ENCODE results near the gene ATG16L2.

Gene ATG16L2, protein sequence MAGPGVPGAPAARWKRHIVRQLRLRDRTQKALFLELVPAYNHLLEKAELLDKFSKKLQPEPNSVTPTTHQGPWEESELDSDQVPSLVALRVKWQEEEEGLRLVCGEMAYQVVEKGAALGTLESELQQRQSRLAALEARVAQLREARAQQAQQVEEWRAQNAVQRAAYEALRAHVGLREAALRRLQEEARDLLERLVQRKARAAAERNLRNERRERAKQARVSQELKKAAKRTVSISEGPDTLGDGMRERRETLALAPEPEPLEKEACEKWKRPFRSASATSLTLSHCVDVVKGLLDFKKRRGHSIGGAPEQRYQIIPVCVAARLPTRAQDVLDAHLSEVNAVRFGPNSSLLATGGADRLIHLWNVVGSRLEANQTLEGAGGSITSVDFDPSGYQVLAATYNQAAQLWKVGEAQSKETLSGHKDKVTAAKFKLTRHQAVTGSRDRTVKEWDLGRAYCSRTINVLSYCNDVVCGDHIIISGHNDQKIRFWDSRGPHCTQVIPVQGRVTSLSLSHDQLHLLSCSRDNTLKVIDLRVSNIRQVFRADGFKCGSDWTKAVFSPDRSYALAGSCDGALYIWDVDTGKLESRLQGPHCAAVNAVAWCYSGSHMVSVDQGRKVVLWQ

DNA sequence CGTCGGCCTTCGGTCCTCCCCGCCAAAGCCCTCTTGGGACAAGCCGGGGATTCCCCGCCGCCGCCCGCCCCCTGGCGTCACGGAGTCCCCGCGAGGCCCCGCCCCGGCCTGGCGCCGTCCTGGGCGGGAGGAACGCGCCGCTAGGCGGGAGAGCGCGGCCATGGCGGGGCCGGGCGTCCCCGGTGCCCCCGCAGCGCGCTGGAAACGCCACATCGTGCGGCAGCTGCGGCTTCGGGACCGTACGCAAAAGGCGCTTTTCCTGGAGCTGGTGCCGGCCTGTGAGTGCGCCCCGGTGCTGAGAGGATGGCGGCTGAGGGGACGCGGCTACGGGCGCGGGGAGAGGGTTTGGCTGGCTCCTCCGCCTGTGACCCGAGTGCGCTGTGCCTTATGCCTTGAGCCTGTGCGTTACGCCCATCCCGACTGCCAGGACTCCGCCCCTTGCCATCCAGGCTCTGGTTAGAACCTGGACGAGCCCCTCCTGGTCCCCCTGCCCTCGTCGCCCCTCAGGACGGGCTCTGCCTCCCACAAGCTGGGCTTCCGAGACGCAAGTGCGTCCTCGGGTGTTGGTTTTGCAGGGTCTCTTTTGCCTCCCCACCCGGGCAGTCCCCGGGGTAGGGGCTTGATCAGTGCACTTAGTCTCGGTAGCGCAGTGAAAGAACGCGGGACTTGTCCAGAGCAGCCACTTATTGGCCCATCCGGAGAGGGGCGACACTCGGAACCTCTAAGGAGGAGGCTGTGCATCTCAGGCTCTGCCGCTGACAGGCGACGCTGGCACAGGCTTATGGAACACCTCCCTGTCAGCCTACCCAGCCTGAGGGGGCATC, at the start of gene ATG16L2:
TSS of gene ATG16L2 (plus strand) at position 126 of the 824 bp plus-strand sequence. CDS start at position 161, 35 bp downstream.
- peak within 1 kb of the TSS; percentile 66 for H3K4me3 ChIP-seq (ENCODE audit: severe bottlenecking)
- H3K27me3 ChIP-seq (ENCODE audit: insufficient read depth, poor library complexity, severe bottlenecking): no peaks in the 10 kb centered on the region
- peak; percentile 66 for ATAC-seq (ENCODE audit: low read depth)
- peak within 1 kb of the TSS; percentile 67 for H3K27ac ChIP-seq (ENCODE audit: poor library complexity, severe bottlenecking)
- no peaks in the 10 kb centered on the region for H3K9me3 ChIP-seq (ENCODE audit: severe bottlenecking)
- H3K36me3 ChIP-seq (ENCODE audit: low read depth): peaks cover 12% of the 10 kb centered on the region
- peaks cover 13% of the 10 kb centered on the region for H3K4me1 ChIP-seq (ENCODE audit: insufficient read depth, poor library complexity, severe bottlenecking)
- TF ChIP-seq, protein P1, sequence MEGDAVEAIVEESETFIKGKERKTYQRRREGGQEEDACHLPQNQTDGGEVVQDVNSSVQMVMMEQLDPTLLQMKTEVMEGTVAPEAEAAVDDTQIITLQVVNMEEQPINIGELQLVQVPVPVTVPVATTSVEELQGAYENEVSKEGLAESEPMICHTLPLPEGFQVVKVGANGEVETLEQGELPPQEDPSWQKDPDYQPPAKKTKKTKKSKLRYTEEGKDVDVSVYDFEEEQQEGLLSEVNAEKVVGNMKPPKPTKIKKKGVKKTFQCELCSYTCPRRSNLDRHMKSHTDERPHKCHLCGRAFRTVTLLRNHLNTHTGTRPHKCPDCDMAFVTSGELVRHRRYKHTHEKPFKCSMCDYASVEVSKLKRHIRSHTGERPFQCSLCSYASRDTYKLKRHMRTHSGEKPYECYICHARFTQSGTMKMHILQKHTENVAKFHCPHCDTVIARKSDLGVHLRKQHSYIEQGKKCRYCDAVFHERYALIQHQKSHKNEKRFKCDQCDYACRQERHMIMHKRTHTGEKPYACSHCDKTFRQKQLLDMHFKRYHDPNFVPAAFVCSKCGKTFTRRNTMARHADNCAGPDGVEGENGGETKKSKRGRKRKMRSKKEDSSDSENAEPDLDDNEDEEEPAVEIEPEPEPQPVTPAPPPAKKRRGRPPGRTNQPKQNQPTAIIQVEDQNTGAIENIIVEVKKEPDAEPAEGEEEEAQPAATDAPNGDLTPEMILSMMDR (IDR thresholded peaks at IDR 0.05; ENCODE audit: poor library complexity, severe bottlenecking): no peak
- DNase-seq (ENCODE audit: low spot score): no peak

DNA sequence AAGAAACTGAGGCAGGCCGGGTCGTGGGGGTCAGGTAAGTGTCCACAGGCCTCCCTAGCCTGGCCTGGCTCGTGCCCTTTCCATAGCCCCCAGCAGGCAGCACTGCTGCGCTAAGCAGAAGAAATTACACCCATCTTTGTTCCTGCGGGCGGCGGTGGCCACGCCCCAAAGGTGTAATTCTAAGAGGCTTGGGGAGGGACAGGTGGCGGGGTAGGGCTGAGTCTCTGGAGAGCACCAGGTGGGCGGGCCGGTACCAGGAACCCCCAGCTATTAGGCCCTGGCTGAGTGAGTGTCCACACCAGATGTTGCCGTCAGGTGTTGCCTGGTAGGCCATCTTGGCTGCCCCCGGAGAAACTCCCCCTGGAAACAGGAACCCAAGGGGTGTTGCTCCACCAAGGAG, 49.7 kb upstream of the ATG16L2 start:
- ATAC-seq (ENCODE audit: low read depth): no peak
- H3K4me3 ChIP-seq (ENCODE audit: severe bottlenecking): no peak overlapping the region
- TF ChIP-seq, protein P1 (IDR thresholded peaks at IDR 0.05; ENCODE audit: poor library complexity, severe bottlenecking): no peak
- no peak overlapping the region for H3K27ac ChIP-seq (ENCODE audit: poor library complexity, severe bottlenecking)
- no peaks in the 10 kb centered on the region for H3K9me3 ChIP-seq (ENCODE audit: severe bottlenecking)
- H3K27me3 ChIP-seq (ENCODE audit: insufficient read depth, poor library complexity, severe bottlenecking): no peaks in the 10 kb centered on the region
- H3K36me3 ChIP-seq (ENCODE audit: low read depth): no peaks in the 10 kb centered on the region
- H3K4me1 ChIP-seq (ENCODE audit: insufficient read depth, poor library complexity, severe bottlenecking): no peaks in the 10 kb centered on the region
- no peak for DNase-seq (ENCODE audit: low spot score)

DNA sequence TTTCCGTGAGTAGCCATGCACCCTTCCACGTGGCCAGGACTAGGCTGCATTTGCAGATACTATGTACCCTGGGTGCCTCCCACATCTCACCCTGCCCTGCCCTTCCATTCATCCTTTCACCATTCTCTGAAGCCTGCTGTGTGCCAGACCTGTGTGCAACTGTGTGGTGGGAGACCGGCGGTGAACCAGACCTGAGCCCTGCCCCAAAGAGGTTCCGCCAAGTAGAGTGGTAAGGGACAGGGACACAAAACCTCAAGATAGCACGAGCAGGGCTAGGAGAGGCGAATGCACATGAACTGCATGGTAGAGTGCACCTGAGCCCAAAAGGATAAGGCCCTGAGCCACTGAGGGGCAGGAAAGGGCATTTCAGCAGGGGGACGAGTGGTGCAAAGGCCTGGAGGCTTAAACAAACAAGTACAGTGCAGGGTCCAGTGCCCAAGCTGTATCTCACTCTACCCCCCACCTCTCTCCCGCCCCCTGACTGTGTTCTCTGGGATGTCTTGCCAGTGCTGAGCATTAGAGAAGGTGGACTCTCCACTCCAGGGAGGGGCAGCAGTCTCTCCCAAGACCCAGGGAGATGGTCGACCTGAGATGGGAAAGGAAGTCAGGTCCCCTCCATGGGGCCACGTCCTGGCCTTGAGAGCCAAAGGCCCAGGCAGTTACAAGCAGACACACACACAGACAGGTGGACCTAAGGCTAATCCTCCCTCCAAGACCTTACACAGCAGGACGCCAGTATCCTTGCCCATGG, 47.9 kb upstream of the ATG16L2 start:
- DNase-seq (ENCODE audit: low spot score) (no peak), ATAC-seq (ENCODE audit: low read depth) (no peak)

DNA sequence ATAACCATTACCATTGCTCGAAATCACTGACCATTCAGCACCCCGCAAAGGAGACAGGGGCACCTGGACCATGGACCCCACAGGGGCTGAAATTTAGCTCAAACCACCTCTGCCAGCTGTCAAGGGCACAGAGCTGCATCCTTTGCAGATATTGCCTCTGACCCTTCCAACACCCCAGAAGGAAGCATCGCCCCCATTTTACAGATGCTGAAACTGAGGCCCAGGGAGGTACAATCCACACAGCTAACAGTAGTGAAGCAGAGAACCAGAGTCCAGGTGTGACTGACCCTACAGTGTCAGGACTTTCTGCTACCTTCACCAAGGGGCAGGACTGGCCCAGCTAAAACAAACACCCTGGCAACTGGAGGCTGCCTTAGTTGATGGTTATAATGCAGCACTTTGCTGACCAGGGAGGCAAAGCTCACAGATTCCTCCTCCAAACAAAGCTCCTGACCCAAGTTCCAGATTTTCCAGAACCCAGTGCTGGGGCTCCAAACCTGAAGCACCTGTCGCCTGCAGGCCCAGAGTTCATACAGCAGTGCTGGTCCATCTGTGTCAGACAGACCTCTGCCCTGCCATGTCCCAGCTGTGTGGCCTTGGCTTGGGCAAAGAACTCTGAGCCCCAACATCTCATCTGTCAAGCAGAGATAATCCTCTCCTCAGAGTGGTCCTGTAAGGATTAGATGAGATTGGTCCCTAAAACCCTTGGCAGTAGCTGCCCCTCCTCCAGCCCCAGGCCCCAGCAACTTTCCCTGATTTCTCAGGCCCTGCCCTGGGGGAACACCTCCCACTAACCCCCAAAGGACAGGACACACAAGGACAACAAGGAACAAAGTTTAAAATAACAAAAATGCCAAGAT, 46.8 kb upstream of the ATG16L2 start:
- H3K36me3 ChIP-seq (ENCODE audit: low read depth): no peaks in the 10 kb centered on the region
- TF ChIP-seq, protein P1 (IDR thresholded peaks at IDR 0.05; ENCODE audit: poor library complexity, severe bottlenecking): no peak
- H3K4me3 ChIP-seq (ENCODE audit: severe bottlenecking): no peak overlapping the region
- ATAC-seq (ENCODE audit: low read depth) (no peak), DNase-seq (ENCODE audit: low spot score) (no peak)
- no peaks in the 10 kb centered on the region for H3K9me3 ChIP-seq (ENCODE audit: severe bottlenecking)
- H3K4me1 ChIP-seq (ENCODE audit: insufficient read depth, poor library complexity, severe bottlenecking): no peaks in the 10 kb centered on the region
- no peak overlapping the region for H3K27ac ChIP-seq (ENCODE audit: poor library complexity, severe bottlenecking)
- no peaks in the 10 kb centered on the region for H3K27me3 ChIP-seq (ENCODE audit: insufficient read depth, poor library complexity, severe bottlenecking)

More for the DNA sequence above, 47.9 kb upstream of the ATG16L2 start:
- no peaks in the 10 kb centered on the region for H3K4me1 ChIP-seq (ENCODE audit: insufficient read depth, poor library complexity, severe bottlenecking)
- TF ChIP-seq, protein P1 (IDR thresholded peaks at IDR 0.05; ENCODE audit: poor library complexity, severe bottlenecking): no peak
- H3K36me3 ChIP-seq (ENCODE audit: low read depth): no peaks in the 10 kb centered on the region
- H3K27me3 ChIP-seq (ENCODE audit: insufficient read depth, poor library complexity, severe bottlenecking): no peaks in the 10 kb centered on the region
- no peaks in the 10 kb centered on the region for H3K9me3 ChIP-seq (ENCODE audit: severe bottlenecking)
- H3K27ac ChIP-seq (ENCODE audit: poor library complexity, severe bottlenecking): no peak overlapping the region
- no peak overlapping the region for H3K4me3 ChIP-seq (ENCODE audit: severe bottlenecking)

All from RWPE2 (cell line).